Astrocyte of the spinal cord (primary cell): ENCODE measurements around the gene BBX.

Experiments
- DNase-seq: peaks from one replicate; pipeline ENCODE4 v3.0.0; 2011; ENCODE audit warnings: low read depth, low spot score
- H3K4me3 ChIP-seq: 2 replicates; pipeline ENCODE4 v1.5.1; 2011; ENCODE audit warnings: low read depth, mild to moderate bottlenecking, low read length, moderate library complexity
- CTCF ChIP-seq: IDR thresholded peaks from 2 replicates; pipeline ENCODE4 v1.5.1; 2012; ENCODE audit warnings: low read depth, mild to moderate bottlenecking, low read length, inconsistent platforms
- in situ Hi-C: cut with HindIII; loops from 2 replicates; pipeline ENCODE4 v1.10.0; 2017; ENCODE audit warnings: low sequenced_read_pairs

Gene BBX

DNA sequence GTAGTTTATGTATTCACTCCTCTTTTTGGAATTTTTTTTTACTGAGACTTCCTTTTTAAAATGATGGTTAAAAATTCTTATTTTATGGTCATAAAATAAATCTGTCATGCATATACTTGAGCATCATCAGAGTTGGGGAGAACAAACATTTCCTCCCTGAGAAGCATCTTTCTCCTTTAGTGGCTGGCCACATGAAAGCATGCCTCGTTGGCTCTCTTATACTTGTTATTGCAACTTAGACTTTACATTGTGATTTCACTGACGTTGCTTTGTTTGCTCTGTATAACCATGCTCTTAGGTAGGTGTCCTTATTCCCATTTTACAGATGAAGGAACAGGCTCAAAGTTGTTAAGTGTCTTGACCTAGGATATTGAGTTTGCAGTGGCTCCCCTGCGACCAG lies 18.1 kb downstream of the BBX start:
- TF ChIP-seq CTCF: no peak
- DNase-seq: no peak
- no peak overlapping the region for H3K4me3 ChIP-seq
- in situ Hi-C loops: no loop called here

- no peak for TF ChIP-seq CTCF
- in situ Hi-C loops: no loop called here
- no peak overlapping the region for H3K4me3 ChIP-seq
- DNase-seq: no peak
Observed at GRCh38 chr3:107542665-107543064, 19.9 kb downstream of the BBX start.

GRCh38 chr3:107543666-107544065 lies 20.9 kb downstream of the BBX start:
- DNase-seq: no peak
- in situ Hi-C loops: no loop called here
- TF ChIP-seq CTCF: peak; percentile 24
- H3K4me3 ChIP-seq: no peak overlapping the region

GRCh38 chr3:107545680-107546120 lies 22.9 kb downstream of the BBX start:
- TF ChIP-seq CTCF: no peak
- no peak overlapping the region for H3K4me3 ChIP-seq
- DNase-seq: peak; percentile 65
- in situ Hi-C loops: no loop called here

GRCh38 chr3:107548601-107549000 lies 25.8 kb downstream of the BBX start:
- no peak overlapping the region for H3K4me3 ChIP-seq
- in situ Hi-C loops: no loop called here
- no peak for DNase-seq
- TF ChIP-seq CTCF: no peak

DNA sequence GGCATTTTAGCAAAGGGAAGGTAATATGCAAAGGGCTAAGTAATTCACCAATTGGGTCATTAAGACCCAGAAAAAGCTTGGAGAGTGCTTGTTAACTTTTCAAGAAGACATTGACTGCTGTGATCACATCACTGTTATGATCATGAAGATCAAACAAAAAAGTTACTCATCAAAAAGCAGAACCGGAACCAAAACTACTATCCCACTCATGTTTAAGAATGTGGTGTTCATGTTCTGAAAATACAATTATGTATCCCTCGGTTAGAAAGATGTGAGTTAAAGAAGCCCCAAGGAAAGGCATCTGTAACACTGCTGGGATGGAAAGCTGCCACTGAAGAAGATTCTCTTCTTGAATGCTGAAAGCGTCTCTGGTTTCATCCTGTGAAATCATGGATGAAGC lies 32.6 kb downstream of the BBX start:
- DNase-seq: no peak
- TF ChIP-seq CTCF: no peak
- H3K4me3 ChIP-seq: no peak overlapping the region
- in situ Hi-C loops: no loop called here

GRCh38 chr3:107557743-107558142 lies 35.0 kb downstream of the BBX start:
- no peak for TF ChIP-seq CTCF
- in situ Hi-C loops: no loop called here
- H3K4me3 ChIP-seq: no peak overlapping the region
- DNase-seq: no peak
